Body of pancreas (tissue), 4 donors: ENCODE measurements around the gene RGS8.

Experiments used
- CTCF ChIP-seq, 7 experiments: fragments of 450-650 bp in 4 of 7; fragments of 200-600 bp in 3 of 7; sonication (generic) in 3 of 7; IDR thresholded peaks; one replicate each; pipeline ENCODE4 v1.5.1; 2016 to 2019; ENCODE audit warnings: antibody characterized with exemption in 7 of 7
- POLR2A ChIP-seq, 3 donors: fragments of 450-650 bp; IDR thresholded peaks; one replicate each; pipeline ENCODE4 v1.6.1; 2016; ENCODE audit warnings: antibody characterized with exemption in 3 of 3, mild to moderate bottlenecking in 2 of 3

GRCh38 chr1:182641561-182641960 lies 42.8 kb downstream of the RGS8 start:
- TF ChIP-seq CTCF (IDR thresholded peaks at IDR 0.05) = no peak
- no peak for TF ChIP-seq POLR2A (IDR thresholded peaks at IDR 0.05)
